SJSA1 (cell line): ENCODE measurements around the gene RSAD1. TPM values are rescaled to one million over a fixed set of nuclear protein-coding genes. Genes with fewer than 3 reads are reported as not detected.

Experiments
- DNase-seq, 2 experiments: peaks; one replicate each; pipeline ENCODE4 v3.0.0-alpha.2; 2015 to 2020; ENCODE audit warnings: low spot score in 2 of 2, low read depth in 1 of 2
- H3K27ac ChIP-seq: fragments of 250-450 bp; sonication (Bioruptor Pico); 2 replicates; pipeline ENCODE4 v1.5.1; 2020; ENCODE audit warnings: mild to moderate bottlenecking, moderate library complexity
- H3K27me3 ChIP-seq: fragments of 250-450 bp; sonication (Bioruptor Pico); replicated peaks from 2 replicates; pipeline ENCODE4 v1.5.1; 2020; ENCODE audit warnings: mild to moderate bottlenecking, moderate library complexity
- H3K36me3 ChIP-seq: fragments of 250-450 bp; sonication (Bioruptor Pico); 2 replicates; pipeline ENCODE4 v1.5.1; 2020; ENCODE audit warnings: mild to moderate bottlenecking
- H3K4me1 ChIP-seq: fragments of 250-450 bp; sonication (Bioruptor Pico); replicated peaks from 2 replicates; pipeline ENCODE4 v1.6.1; 2021; ENCODE audit warnings: mild to moderate bottlenecking
- H3K4me3 ChIP-seq: fragments of 250-450 bp; sonication (Bioruptor Pico); 2 replicates; pipeline ENCODE4 v1.5.1; 2020; ENCODE audit warnings: mild to moderate bottlenecking
- H3K9me3 ChIP-seq: fragments of 250-450 bp; sonication (Bioruptor Pico); replicated peaks from 2 replicates; pipeline ENCODE4 v1.5.1; 2020; ENCODE audit warnings: mild to moderate bottlenecking
- total RNA-seq: library from RNA; depleted of rRNA; stranded (reverse); fragments of >200 nt; shearing (Covaris generic); gene quantifications from 2 replicates; pipeline ENCODE4 v1.2.3, GENCODE V29; 2014; rRNA removed

RSAD1 gene
- 10.0 and 15.8 TPM in 2 replicates for total RNA-seq

DNA sequence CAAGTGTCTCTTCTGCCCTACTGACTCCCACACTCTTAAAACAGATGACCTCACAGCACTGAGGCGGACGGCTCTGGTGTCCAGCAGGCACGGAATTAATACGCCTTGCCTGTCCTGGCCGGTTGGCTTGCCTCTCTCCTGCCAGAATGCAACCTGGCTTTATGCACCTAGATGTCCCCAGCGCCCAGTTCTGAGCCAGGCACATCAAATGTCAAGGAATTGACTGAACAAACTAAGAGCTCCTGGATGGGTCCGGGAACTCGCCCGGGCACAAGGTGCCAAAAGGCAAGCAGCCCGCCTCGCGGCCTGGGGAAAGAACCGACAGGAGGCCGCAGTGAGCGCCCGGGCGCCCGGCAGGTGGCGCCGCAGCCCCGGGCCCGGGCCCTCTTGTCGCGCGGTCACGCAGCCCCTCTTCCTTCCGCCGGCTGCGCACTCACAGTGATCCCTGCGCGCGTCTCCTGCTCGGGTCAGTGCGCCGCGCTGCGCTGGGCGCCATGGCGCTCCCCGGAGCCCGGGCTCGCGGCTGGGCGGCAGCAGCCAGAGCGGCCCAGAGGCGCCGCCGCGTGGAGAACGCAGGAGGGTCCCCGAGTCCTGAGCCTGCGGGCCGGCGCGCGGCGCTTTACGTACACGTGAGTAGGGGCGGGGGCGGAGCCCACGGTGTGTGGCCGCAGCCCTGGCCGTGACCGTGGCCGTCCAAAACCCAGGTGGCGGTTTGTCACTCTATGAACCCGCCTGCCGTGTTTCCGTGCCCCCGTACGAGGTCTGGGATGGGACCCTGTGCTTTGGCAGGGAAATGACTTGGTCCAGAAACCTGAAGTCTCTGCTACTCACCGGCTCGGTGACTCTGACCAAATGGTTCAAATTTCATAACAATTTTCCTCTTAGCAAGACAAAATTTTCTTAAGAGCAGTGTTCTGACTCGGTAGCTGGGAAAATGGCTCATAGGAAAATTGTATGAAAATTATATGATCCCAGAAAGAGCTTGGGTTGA is at the start of gene RSAD1:
RSAD1 (plus strand) TSS at position 470 of the 991 bp plus-strand sequence; CDS start at position 495, 25 bp downstream.
- peak within 1 kb of the TSS; percentile 58 for H3K4me3 ChIP-seq
- H3K36me3 ChIP-seq: peaks cover 16% of the 10 kb centered on the region
- peaks cover 13% of the 10 kb centered on the region for H3K4me1 ChIP-seq
- no peaks in the 10 kb centered on the region for H3K9me3 ChIP-seq
- H3K27me3 ChIP-seq: no peaks in the 10 kb centered on the region
- peak; percentile 92 to 95 for DNase-seq
- peak within 1 kb of the TSS; percentile 30 for H3K27ac ChIP-seq

DNA sequence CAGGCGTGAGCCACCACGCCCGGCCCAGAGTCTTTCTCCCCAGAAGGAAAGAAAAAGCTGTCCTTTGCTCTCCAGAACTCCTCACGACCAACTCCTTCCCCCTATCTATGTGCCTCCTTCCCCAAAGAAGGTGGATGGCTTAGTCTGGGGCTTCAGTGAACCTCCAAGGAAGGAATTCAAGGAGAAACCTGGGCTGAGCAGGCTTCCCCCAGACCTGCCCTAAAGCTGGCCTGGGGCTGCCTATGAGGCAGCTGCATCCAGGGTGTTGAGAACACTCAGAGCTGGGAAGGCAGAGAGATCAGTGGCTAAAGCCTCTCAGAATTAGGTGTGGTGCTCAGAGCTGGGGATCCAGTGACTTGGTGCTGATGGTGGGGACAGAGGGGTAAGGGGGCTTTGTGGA is 48.9 kb upstream of the RSAD1 start:
- no peaks in the 10 kb centered on the region for H3K27me3 ChIP-seq
- DNase-seq: no peak

DNA sequence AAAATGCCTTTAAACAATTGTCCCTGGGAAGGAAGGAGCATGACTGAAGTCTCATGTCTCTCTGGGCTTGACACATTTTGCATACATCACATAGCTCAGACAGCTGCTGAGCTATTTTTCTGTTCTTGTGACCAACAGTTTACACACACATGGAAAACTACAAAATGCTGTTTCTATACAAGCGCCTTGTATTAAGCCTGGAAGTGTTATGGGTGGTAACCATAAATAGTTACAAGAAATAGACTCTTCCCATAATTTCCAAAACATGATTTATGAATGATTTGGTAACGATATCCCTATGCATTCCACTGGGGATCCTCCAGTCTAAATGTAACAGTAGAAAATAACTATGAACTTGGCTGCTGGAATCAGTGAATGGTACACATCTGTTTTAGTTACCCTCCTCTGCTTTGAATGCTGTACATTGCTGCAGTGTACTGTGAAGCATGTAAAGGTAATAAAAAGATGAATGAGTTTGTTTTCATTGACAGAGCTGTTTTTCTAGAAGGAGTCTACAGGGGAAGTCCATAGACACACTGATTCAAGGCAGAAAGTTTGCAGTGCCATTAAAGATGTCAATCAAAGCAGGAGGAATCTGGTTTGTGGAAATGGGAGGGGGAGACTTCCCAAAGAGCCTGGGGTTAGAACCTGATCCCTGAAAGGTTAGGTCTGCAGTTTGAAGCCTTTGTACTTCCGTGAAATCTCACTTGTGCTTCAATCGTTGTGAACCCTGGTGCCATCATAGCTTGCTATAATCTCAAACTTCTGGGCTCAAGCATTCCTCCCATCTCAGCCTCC is 47.6 kb upstream of the RSAD1 start:
- H3K4me1 ChIP-seq: peaks cover 13% of the 10 kb centered on the region
- H3K36me3 ChIP-seq: no peaks in the 10 kb centered on the region
- no peak overlapping the region for H3K4me3 ChIP-seq
- no peaks in the 10 kb centered on the region for H3K27me3 ChIP-seq
- H3K9me3 ChIP-seq: no peaks in the 10 kb centered on the region
- DNase-seq: no peak
- H3K27ac ChIP-seq: no peak overlapping the region

More for the DNA sequence above, 48.9 kb upstream of the RSAD1 start:
- Histone ChIP-seq H3K4me3 (no peak overlapping the region), H3K9me3 (no peaks in the 10 kb centered on the region), H3K36me3 (no peaks in the 10 kb centered on the region), H3K27ac (no peak overlapping the region), H3K4me1 (peaks cover 23% of the 10 kb centered on the region)

DNA sequence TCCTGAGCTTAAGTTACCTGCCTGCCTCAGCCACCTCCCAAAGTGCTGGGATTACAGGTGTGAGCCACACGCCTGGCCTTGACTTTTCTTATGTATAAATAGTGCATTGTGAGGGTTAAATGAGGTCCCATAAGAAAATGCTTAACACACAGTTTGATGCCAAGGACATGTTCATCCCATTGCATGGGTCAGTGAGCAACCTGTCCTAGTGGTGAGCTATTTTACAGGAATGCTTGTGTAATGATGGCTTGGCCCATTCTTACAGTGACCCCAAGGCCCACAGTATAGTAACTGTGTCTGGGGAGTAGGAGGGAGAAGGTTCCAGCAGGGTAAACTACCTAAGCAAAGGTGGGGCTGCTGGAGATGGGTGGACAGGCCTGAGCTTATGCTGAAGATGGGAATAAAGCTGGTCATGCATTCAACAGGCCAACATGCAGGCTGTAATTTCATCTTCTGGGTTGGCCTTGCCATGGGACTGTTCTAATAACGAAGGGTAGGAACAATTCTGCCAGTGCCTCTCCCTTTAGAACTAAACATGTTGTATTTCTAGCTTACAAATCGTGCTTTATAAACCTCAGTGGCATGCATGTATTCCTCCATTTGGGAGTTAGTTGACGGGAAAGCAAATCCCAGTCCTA is 46.4 kb upstream of the RSAD1 start:
- no peaks in the 10 kb centered on the region for H3K27me3 ChIP-seq
- no peaks in the 10 kb centered on the region for H3K36me3 ChIP-seq
- no peak overlapping the region for H3K27ac ChIP-seq
- H3K9me3 ChIP-seq: no peaks in the 10 kb centered on the region
- DNase-seq: no peak
- peaks cover 4% of the 10 kb centered on the region for H3K4me1 ChIP-seq
- no peak overlapping the region for H3K4me3 ChIP-seq

DNA sequence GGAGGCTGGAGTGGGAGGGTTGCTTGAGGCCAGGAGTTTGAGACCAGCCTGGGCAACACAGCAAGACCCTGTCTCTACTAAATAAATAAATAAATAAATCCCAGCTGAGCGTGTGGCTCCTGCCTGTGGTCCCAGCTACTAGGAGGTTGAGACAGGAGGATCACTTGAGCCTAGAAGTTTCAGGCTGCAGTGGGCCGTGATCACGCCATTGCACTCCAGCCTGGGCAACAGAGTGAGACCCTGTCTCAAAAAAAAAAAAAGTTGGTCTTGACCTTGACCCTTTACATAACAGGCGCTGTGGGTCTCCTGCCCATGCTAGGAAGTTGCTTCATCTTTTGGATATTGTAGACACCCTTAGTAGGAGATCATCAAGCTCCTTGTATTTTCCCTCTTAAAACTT is 41.3 kb upstream of the RSAD1 start:
- Histone ChIP-seq H3K4me3 (no peak overlapping the region), H3K27ac (no peak overlapping the region)

DNA sequence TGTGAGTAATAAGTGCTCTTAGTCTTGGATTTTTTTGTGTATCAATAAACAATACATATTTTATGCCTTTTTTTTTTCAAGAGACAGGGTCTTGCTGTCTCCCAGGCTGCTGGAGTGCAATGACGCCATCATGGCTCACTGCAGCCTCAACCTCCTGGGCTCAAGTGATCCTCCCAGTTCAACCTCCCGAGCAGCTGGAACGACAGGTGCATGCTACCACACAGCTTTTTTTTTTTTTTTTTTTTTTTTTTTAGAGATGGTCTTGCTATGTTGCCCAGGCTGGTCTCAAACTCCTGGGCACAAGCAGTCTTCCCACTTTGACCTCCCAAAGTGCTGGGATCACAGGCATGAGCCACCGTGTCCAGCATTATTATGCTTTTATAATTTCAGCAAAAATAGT is 39.7 kb upstream of the RSAD1 start:
- Histone ChIP-seq H3K4me1 (no peaks in the 10 kb centered on the region), H3K27ac (no peak overlapping the region), H3K27me3 (no peaks in the 10 kb centered on the region), H3K9me3 (no peaks in the 10 kb centered on the region), H3K36me3 (no peaks in the 10 kb centered on the region; the same call in 1 of the 2 replicates), H3K4me3 (no peak overlapping the region)
- DNase-seq: no peak

More for the DNA sequence above, 41.3 kb upstream of the RSAD1 start:
- Histone ChIP-seq H3K9me3 (no peaks in the 10 kb centered on the region), H3K36me3 (no peaks in the 10 kb centered on the region; the same call in 1 of the 2 replicates), H3K27me3 (no peaks in the 10 kb centered on the region), H3K4me1 (no peaks in the 10 kb centered on the region)
- no peak for DNase-seq

DNA sequence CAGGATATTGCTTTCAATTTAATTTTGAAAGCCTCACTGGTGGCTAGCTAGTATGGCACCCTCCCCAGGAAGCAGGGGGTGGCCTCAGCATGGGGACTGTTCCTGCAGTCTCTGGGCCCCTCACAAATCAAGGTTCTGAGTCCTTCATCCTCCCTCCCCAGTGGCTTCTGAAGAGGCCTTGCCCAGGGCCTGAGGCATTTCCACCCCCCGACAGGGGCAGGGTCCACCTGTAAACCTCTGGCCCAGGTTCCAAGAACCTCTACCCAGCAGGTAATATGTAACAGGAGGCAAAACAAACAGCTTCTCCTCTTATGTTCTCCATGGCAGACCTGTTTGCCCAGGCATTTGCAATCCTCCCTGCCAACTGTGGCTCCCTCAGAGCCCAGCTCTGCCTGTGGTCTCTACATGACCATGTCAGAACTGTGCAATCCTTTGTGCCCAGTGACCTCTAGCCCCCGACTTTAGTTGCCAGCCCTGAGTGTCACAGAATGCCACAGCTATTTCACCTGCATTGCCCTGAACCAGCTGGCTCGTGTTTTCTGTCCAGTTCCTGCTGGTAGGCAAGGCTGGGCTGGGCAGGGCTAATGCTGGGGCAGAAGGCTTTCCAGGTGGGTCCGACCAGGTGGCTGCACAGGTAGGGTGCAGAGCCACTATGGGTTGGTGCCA is 38.4 kb upstream of the RSAD1 start:
- Histone ChIP-seq H3K4me3 (no peak overlapping the region), H3K4me1 (no peaks in the 10 kb centered on the region), H3K9me3 (no peaks in the 10 kb centered on the region), H3K36me3 (no peaks in the 10 kb centered on the region; the same call in 1 of the 2 replicates), H3K27me3 (no peaks in the 10 kb centered on the region), H3K27ac (no peak overlapping the region)
- no peak for DNase-seq

DNA sequence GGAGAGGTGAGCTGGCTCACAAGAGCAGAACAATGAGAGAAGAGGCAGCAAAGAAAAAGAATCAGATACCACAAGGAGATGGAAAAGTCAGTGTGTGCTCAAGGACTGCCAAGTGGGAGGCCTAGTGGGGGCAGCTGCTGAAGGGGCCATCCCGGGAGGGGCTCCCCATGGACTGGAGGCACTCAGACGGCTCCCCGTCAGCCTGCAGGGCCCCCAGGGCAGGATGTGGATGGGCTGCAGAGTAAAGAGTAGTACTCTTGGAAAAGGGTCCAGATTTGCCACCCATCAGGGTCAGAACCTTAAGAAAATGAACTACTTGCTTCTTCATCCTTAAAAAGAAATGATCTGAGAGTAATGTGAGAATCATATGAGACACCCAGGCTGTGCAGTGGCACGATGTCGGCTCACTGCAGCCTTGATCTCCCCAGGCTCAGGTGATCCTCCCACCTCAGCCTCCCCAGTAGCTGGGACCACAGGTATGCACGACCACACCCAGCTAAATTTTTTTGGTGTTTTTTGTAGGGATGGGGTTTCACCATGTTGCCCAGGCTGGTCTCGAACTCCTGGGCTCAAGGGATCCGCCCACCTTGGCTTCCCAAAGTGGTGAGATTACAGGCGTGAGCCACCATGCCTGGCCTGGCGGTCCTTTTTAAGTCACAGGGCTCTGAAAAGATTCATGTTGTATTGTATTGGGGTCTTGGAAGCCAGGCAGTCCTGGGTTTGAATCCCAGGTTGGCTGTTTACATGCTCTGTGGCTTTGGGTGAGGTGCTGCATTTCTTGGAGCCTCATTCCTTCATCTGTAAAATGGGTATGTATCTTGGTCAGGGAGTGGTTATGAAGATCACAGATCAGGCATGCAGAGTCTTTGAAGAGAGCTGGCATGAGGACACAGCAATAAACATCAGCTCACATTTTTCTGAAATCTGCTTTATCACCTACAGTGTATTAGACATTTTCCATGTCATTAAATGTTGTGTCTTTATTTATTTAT is 37.5 kb upstream of the RSAD1 start:
- no peaks in the 10 kb centered on the region for H3K4me1 ChIP-seq
- H3K9me3 ChIP-seq: no peaks in the 10 kb centered on the region
- H3K4me3 ChIP-seq: no peak overlapping the region
- no peaks in the 10 kb centered on the region for H3K27me3 ChIP-seq
- no peaks in the 10 kb centered on the region; the same call in 1 of the 2 replicates for H3K36me3 ChIP-seq
- no peak for DNase-seq
- H3K27ac ChIP-seq: no peak overlapping the region

DNA sequence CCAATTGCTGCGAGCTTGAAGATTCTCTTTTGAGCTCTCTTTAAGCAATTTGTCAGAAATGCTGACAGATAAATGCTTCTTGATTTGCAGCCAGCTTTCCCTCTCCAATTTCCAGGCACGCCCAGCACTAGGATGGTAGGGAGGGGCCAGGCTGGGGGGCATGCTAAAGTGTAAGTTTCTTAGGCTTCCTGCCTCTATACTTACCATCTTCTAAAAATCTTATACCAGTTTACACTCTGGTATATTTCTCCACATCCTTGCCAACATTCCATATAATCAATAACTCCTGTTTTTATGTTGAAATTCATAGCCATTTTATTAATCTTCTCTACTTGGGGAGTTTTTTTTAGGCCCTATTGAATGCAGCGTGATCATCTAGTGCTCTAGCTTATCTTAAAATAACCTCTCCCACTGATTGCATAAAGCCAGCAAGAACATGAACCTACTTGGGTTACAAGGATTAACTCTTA is 35.1 kb upstream of the RSAD1 start:
- Histone ChIP-seq H3K4me1 (no peaks in the 10 kb centered on the region), H3K9me3 (no peaks in the 10 kb centered on the region), H3K27me3 (no peaks in the 10 kb centered on the region), H3K36me3 (no peaks in the 10 kb centered on the region; the same call in 1 of the 2 replicates), H3K27ac (no peak overlapping the region), H3K4me3 (no peak overlapping the region)
- DNase-seq: no peak

DNA sequence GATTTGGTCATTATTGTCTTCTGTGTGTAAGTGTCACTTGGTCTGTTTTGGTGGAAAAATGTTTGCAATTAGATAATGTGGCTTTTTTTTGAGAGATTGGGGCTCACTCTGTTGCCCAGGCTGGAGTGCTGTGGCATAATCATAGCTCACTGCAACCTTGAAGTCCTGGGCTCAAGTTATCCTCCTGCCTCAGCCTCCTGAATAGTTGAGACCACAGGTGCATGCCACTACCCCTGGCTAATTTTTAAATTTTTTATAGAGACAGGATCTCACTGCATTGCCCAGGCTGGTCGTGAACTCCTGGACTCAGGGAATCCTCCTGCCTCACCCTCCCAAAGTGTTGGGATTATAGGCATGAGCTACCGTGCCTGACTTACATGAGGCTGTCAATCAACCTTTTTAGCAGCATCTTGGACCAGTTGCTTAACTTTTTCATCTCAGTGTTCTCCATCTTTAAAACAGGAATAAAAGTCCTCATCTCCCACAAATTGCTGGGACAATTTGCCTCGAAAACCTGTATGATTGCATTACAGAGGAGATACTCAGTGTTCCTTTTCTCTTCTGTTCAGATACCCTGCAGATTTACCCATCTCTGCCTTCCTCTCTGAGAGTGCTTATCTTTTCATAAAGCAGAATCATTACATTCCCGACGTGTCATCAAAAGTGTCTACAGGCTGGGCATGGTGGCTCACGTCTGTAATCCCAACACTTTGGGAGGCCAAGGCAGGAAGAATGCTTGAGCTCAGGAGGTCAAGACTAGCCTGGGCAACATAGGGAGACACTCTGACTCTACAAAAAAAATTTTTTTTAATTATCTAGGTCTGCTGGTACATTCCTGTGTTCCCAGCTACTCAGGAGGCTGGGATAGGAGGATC is 33.6 kb upstream of the RSAD1 start:
- Histone ChIP-seq H3K27ac (no peak overlapping the region), H3K4me3 (no peak overlapping the region), H3K9me3 (no peaks in the 10 kb centered on the region), H3K27me3 (no peaks in the 10 kb centered on the region), H3K36me3 (no peaks in the 10 kb centered on the region; the same call in 1 of the 2 replicates), H3K4me1 (no peaks in the 10 kb centered on the region)
- DNase-seq: no peak

DNA sequence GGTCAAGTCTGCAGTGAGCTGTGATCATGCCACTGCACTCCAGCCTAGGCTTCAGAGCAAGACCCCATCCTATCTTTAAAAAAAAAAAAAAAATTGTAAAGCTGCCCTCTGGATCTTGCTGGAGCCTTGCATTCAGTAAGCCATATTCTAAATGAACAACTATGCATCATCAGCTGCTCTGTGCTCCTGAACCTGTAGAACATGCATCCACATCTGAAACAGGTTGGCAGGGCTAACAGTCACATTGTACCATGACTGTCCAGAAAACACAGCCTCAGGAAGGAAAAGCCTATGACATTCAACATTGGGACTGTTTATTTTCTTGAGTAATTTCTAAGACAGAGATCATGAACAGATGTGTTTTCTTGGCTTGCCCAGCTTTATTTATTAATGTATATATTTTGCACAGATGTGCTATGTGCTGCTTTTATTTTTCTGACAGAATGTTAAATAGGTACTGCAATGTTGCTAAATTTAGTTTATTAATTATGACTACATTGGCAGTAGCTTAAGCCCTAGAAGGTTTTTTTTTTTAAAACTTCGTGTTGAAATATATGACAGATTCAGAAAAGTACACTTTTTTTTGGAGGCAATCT is 32.8 kb upstream of the RSAD1 start:
- Histone ChIP-seq H3K36me3 (no peaks in the 10 kb centered on the region; the same call in 1 of the 2 replicates), H3K4me1 (0 out of 2 replicates have a peak, but pooled peaks cover 3% of the 10 kb centered on the region), H3K27ac (no peak overlapping the region), H3K4me3 (no peak overlapping the region), H3K27me3 (no peaks in the 10 kb centered on the region), H3K9me3 (no peaks in the 10 kb centered on the region)
- DNase-seq: no peak
